Prostate gland (tissue), 2 donors: ENCODE measurements around the gene TGM2. TPM values are rescaled to one million over a fixed set of nuclear protein-coding genes. Genes with fewer than 3 reads are reported as not detected.

Source experiments
- DNase-seq: peaks from one replicate; pipeline ENCODE4 v3.0.0-alpha.2; 2019; ENCODE audit warnings: low spot score
- H3K27ac ChIP-seq, 2 donors: fragments of 200-600 bp; sonication (generic); 2 replicates each; pipeline ENCODE4 v1.5.1; 2017 to 2019
- H3K27me3 ChIP-seq: fragments of 200-600 bp; sonication (generic); replicated peaks from 2 replicates; pipeline ENCODE4 v1.5.1; 2019; ENCODE audit not compliant: insufficient read depth
- H3K36me3 ChIP-seq, 2 donors: fragments of 200-600 bp; sonication (generic); 1 replicate in 1 of 2; 2 replicates in 1 of 2; pipeline versions ENCODE4 v1.5.1 to v1.8.1; 2017 to 2019
- H3K4me1 ChIP-seq: fragments of 200-600 bp; sonication (generic); replicated peaks from 2 replicates; pipeline ENCODE4 v1.5.1; 2019
- H3K4me3 ChIP-seq, 2 donors: fragments of 200-600 bp; sonication (generic); 2 replicates each; pipeline ENCODE4 v1.5.1; 2017 to 2019
- H3K9me3 ChIP-seq: fragments of 200-600 bp; sonication (generic); 2 replicates; pipeline ENCODE4 v1.5.1; 2017
- POLR2A ChIP-seq: fragments of 450-650 bp; IDR thresholded peaks from one replicate; pipeline ENCODE4 v1.6.1; 2016; ENCODE audit warnings: antibody characterized with exemption, mild to moderate bottlenecking
- POLR2AphosphoS5 ChIP-seq: sonication (generic); formaldehyde crosslinking; IDR thresholded peaks from one replicate; pipeline ENCODE4 v1.6.1; 2017; ENCODE audit warnings: antibody characterized with exemption
- WGBS: methylation state at CpG from one replicate; pipeline ENCODE4 v1.1.5; 2018; 5-methylcytosine and 5-hydroxymethylcytosine counted together
- intact Hi-C: fragments of 100-400 bp; cut with DNase I; formaldehyde crosslinking; loops from one replicate; pipeline ENCODE4 v1.14.2; 2022
- total RNA-seq, 2 donors: library from RNA; depleted of rRNA; stranded (reverse); fragments of >200 nt; gene quantifications; one replicate each; pipeline ENCODE4 v1.1.0, GENCODE V29; 2016
- TF ChIP-seq, protein P1 (sequence below), 4 experiments: fragments of 200-600 bp in 2 of 4; fragments of 450-650 bp in 2 of 4; sonication (generic) in 2 of 4; IDR thresholded peaks; 1 replicate in 3 of 4; 2 replicates in 1 of 4; pipeline ENCODE4 v1.5.1; 2016 to 2019; ENCODE audit warnings: antibody characterized with exemption in 4 of 4, mild to moderate bottlenecking in 2 of 4, moderate library complexity in 2 of 4

Gene TGM2
- total RNA-seq, 2 donors from 2014 or later: 39.6 to 157 TPM

DNA sequence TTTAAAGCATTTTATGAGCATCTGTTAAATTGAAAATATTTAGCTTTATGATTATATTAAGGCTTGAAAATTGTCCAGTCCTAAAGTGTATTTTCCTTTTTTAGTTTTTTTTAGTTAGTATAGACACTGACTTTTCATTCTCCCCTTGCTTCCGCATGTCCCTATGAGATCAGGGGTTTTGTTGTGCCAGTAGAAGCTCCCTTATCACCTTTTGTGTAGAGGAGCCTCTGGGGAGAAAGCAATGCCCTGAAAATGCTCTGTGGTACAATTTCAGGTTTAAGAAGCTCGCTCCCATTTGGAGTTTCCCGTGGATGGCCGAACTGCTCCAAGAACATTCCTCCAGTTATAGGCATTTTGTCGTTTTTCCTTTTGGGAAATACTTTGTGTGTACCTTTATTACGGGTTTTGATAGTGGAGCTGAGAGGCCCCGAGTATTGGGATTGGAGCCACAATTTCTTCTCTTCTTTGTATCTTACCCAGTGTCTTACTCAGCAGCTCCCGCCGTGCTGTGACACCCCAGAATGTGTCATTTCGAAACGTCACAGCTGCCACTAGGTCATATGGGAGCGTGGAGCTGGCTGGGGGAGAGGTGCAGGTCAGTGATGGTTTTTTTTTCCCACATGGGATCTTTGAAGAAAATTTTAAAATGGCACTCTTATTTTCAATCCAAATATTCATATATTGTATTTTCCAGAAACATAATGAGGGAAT, 81.6 kb downstream of the TGM2 start:
- H3K27me3 ChIP-seq: no peaks in the 10 kb centered on the region
- no peak overlapping the region for H3K4me3 ChIP-seq
- 56% methylated on average over 12 of the region's 12 CpGs for WGBS
- H3K4me1 ChIP-seq: peaks cover 22% of the 10 kb centered on the region
- H3K9me3 ChIP-seq: no peaks in the 10 kb centered on the region
- H3K27ac ChIP-seq: peak overlapping the region; percentile 60 to 65
- no peak for DNase-seq
- TF ChIP-seq POLR2A: no peak
- TF ChIP-seq POLR2AphosphoS5: no peak
- TF ChIP-seq, protein P1, sequence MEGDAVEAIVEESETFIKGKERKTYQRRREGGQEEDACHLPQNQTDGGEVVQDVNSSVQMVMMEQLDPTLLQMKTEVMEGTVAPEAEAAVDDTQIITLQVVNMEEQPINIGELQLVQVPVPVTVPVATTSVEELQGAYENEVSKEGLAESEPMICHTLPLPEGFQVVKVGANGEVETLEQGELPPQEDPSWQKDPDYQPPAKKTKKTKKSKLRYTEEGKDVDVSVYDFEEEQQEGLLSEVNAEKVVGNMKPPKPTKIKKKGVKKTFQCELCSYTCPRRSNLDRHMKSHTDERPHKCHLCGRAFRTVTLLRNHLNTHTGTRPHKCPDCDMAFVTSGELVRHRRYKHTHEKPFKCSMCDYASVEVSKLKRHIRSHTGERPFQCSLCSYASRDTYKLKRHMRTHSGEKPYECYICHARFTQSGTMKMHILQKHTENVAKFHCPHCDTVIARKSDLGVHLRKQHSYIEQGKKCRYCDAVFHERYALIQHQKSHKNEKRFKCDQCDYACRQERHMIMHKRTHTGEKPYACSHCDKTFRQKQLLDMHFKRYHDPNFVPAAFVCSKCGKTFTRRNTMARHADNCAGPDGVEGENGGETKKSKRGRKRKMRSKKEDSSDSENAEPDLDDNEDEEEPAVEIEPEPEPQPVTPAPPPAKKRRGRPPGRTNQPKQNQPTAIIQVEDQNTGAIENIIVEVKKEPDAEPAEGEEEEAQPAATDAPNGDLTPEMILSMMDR (IDR thresholded peaks at IDR 0.05): no peak
- intact Hi-C loops: no loop called here
- H3K36me3 ChIP-seq: no peaks in the 10 kb centered on the region

DNA sequence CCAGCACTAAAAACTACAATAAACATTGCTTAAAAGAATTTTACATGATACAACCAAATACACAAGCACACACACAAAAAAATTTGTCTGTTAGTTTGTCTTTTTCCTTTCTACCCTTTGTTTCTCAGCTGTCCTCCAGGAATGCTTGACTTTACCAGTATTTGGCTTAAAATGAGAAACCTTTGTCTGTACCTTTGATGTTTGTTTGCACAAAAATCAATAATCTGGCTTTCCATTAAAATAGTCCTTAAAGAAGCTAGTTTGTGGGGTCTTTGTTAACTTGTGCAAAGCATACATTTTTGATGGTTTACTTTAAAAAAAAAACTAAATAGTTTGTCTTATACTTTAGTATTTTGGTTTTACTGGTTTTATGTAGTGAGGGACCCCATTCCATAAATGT, 82.2 kb downstream of the TGM2 start:
- no peak for DNase-seq
- H3K27ac ChIP-seq: no peak overlapping the region
- H3K9me3 ChIP-seq: no peaks in the 10 kb centered on the region
- TF ChIP-seq, protein P1 (IDR thresholded peaks at IDR 0.05): no peak
- no peak for TF ChIP-seq POLR2A
- TF ChIP-seq POLR2AphosphoS5: no peak
- H3K36me3 ChIP-seq: no peaks in the 10 kb centered on the region
- H3K27me3 ChIP-seq: no peaks in the 10 kb centered on the region
- H3K4me3 ChIP-seq: no peak overlapping the region
- intact Hi-C loops: no loop called here
- peaks cover 22% of the 10 kb centered on the region for H3K4me1 ChIP-seq

DNA sequence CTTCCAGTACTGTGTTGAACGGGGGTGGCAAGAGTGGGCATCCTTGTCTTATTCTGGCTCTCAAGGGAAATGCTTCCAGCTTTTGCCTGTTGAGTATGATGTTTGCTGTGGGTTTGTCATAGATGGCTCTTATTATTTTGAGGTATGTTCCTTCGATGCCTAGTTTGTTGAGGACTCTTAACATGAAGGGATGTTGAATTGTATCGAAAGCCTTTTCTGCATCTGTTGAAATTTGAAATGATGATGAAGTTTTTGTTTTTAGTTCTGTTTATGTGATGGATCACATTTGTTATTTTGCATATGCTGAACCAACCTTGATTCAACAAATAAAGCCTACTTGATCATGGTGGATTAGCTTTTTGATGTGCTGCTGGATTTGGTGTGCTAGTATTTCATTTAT, 83.5 kb downstream of the TGM2 start:
- TF ChIP-seq, protein P1 (IDR thresholded peaks at IDR 0.05): no peak
- TF ChIP-seq POLR2A: no peak
- TF ChIP-seq POLR2AphosphoS5: no peak
- H3K27me3 ChIP-seq: no peaks in the 10 kb centered on the region
- no peak for DNase-seq
- intact Hi-C loops: no loop called here
- H3K4me3 ChIP-seq: no peak overlapping the region
- H3K27ac ChIP-seq: no peak overlapping the region
- no peaks in the 10 kb centered on the region for H3K36me3 ChIP-seq
- peaks cover 22% of the 10 kb centered on the region for H3K4me1 ChIP-seq
- 69% methylated on average over 3 of the region's 3 CpGs for WGBS
- no peaks in the 10 kb centered on the region for H3K9me3 ChIP-seq

DNA sequence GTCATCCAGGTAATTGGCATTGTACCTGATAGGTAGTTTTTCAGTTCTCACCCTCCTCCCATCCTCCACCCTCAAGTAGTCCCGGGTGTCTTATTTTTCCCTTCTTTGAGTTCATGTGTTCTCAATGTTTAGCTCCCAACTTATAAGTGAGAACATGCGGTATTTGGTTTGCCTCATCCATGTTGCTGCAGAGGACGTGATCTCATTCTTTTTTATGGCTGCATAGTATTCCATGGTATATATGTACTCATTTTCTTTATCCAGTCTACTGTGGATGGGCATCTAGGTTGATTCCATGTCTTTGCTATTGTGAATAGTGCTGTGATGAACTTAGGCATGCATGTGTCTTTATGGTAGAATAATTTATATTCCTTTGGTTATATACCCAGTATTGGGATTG, 85.7 kb downstream of the TGM2 start:
- 98% methylated on average over 3 of the region's 3 CpGs for WGBS
- intact Hi-C loops: loop anchor here (5.0 kb wide), 1 partner anchor 83 kb away; no protein-coding TSS in a partner anchor
- no peak for DNase-seq
- no peak overlapping the region for H3K27ac ChIP-seq
- no peaks in the 10 kb centered on the region for H3K36me3 ChIP-seq
- no peak overlapping the region for H3K4me3 ChIP-seq
- no peaks in the 10 kb centered on the region for H3K27me3 ChIP-seq
- TF ChIP-seq POLR2A (no peak), POLR2AphosphoS5 (no peak)
- TF ChIP-seq, protein P1 (IDR thresholded peaks at IDR 0.05): no peak
- no peaks in the 10 kb centered on the region for H3K9me3 ChIP-seq
- H3K4me1 ChIP-seq: peaks cover 15% of the 10 kb centered on the region

DNA sequence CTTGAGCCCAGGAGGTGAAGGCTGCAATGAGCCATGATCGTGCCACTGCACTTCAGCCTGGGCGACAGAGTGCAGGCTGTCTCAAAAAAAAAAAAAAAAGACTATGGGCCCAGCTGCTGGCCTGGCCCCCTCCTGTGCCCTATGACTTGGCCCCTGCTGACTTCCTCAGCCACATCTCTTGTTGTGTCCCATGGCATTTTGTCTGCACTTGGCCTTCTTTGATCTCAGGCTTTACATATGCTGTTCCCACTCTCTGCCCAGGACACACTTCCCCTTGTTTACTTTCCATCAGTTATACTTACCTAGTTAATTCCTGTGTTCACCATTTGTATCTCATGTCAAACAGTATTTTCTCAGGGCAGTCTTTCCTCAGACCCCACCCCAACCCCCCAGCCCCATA, 87.0 kb downstream of the TGM2 start:
- DNase-seq: no peak
- H3K27ac ChIP-seq: no peak overlapping the region
- H3K4me1 ChIP-seq: peaks cover 9% of the 10 kb centered on the region
- 100% methylated on average over 2 of the region's 2 CpGs for WGBS
- intact Hi-C loops: loop anchor here (5.0 kb wide), 1 partner anchor 84 kb away; no protein-coding TSS in a partner anchor
- no peak overlapping the region for H3K4me3 ChIP-seq
- no peaks in the 10 kb centered on the region for H3K27me3 ChIP-seq
- no peaks in the 10 kb centered on the region for H3K36me3 ChIP-seq
- TF ChIP-seq POLR2AphosphoS5 (no peak), POLR2A (no peak)
- TF ChIP-seq, protein P1 (IDR thresholded peaks at IDR 0.05): no peak
- no peaks in the 10 kb centered on the region for H3K9me3 ChIP-seq
